Measurements from ENCODE around the gene PDCD1.

- no peak for TF ChIP-seq CTCF (IDR thresholded peaks at IDR 0.05; ENCODE audit: borderline replicate concordance, extremely low read depth, low read length, poor library complexity, severe bottlenecking)
- no peak for TF ChIP-seq EZH2 (IDR thresholded peaks at IDR 0.05; ENCODE audit: borderline replicate concordance, low read depth, low read length, severe bottlenecking)
Observed at GRCh38 chr2:241808051-241808720, 50.5 kb downstream of the PDCD1 start.
